HCT116 (cell line): ENCODE results near the gene TJP1. TPM values are rescaled to one million over a fixed set of nuclear protein-coding genes. Genes with fewer than 3 reads are reported as not detected.

Source experiments
- ATAC-seq: fragments of 200-7000 bp; cut with Tn5 transposase; 2 replicates; pipeline ENCODE4 v1.9.1; 2020; ENCODE audit warnings: mild to moderate bottlenecking, moderate library complexity
- BruUV-seq: library from RNA; stranded (reverse); fragments of 400-500 nt; replicated peaks from 2 replicates; lab custom pipeline; 2021; lab: Mats Ljungman, UMichigan
- CTCF ChIA-PET: fragments of 300-600 bp; sonication (Branson Sonifier 250); formaldehyde crosslinking; loops from one replicate; lab custom pipeline; 2021; ENCODE audit warnings: antibody characterized with exemption; lab: Charles Lee
- POLR2A ChIA-PET: fragments of 300-600, 350-600 bp; sonication (Branson Sonifier 250); formaldehyde crosslinking; loops from one replicate; lab custom pipeline; 2021; ENCODE audit warnings: antibody characterized with exemption; lab: Charles Lee
- RAD21 ChIA-PET, 2 experiments: fragments of 300-600 bp; sonication (Branson Sonifier 250); formaldehyde crosslinking; loops; one replicate each; lab custom pipeline; 2023; ENCODE audit warnings: low total read pairs in 2 of 2; ENCODE audit not compliant: uncharacterized antibody in 2 of 2, unreplicated experiment in 2 of 2, low non-redundant PET in 1 of 2; lab: Charles Lee
- DNase-seq: peaks from one replicate; pipeline ENCODE4 v3.0.0-alpha.2; 2010; ENCODE audit warnings: low read depth, low spot score
- H2AFZ ChIP-seq: fragments of 200-600 bp; shearing (Covaris generic), sonication (generic); 2 replicates; pipeline ENCODE4 v1.6.1; 2017; ENCODE audit warnings: low read depth, mixed run types, mixed read lengths, antibody characterized with exemption, low read length; ENCODE audit not compliant: poor library complexity, severe bottlenecking
- H3K27ac ChIP-seq: 2 replicates; pipeline ENCODE4 v1.5.1; 2012; ENCODE audit warnings: low read depth, low read length
- H3K27me3 ChIP-seq: fragments of 200-600 bp; sonication (generic); 2 replicates; pipeline ENCODE4 v1.6.1; 2016; ENCODE audit warnings: mixed run types, low read length, mixed read lengths; ENCODE audit not compliant: insufficient read depth
- H3K36me3 ChIP-seq, 2 experiments: fragments of 200-500 bp in 1 of 2; fragments of 200-600 bp in 1 of 2; sonication (Bioruptor generic) in 1 of 2; sonication (generic) in 1 of 2; 2 replicates each; pipeline versions ENCODE4 v1.5.1 to v1.6.1; 2014 to 2016; ENCODE audit warnings: low read length in 2 of 2, inconsistent platforms in 1 of 2, mixed read lengths in 1 of 2, mixed run types in 1 of 2; ENCODE audit not compliant: insufficient read depth in 2 of 2, control insufficient read depth in 1 of 2
- H3K4me1 ChIP-seq, 2 experiments: fragments of 200-600 bp in 1 of 2; sonication (generic) in 1 of 2; 2 replicates each; pipeline versions ENCODE4 v1.5.1 to v1.6.1; 2012 to 2017; ENCODE audit warnings: low read length in 2 of 2, inconsistent platforms in 1 of 2, mild to moderate bottlenecking in 1 of 2, mixed read lengths in 1 of 2, mixed run types in 1 of 2, moderate library complexity in 1 of 2; ENCODE audit not compliant: insufficient read depth in 2 of 2, control insufficient read depth in 1 of 2
- H3K4me2 ChIP-seq: fragments of 200-600 bp; sonication (generic); 2 replicates; pipeline ENCODE4 v1.6.1; 2017; ENCODE audit warnings: mixed run types, low read length, mixed read lengths
- H3K4me3 ChIP-seq, 2 experiments: fragments of 200-600 bp in 1 of 2; sonication (generic) in 1 of 2; replicated peaks in 1 of 2; 2 replicates each; pipeline ENCODE4 v1.5.1; 2011 to 2016; ENCODE audit warnings: low read length in 2 of 2, control low read depth in 1 of 2, low read depth in 1 of 2, mild to moderate bottlenecking in 1 of 2, mixed read lengths in 1 of 2, mixed run types in 1 of 2
- H3K79me2 ChIP-seq: fragments of 200-600 bp; sonication (generic); 2 replicates; pipeline ENCODE4 v1.6.1; 2017; ENCODE audit warnings: mild to moderate bottlenecking, mixed run types, low read length, moderate library complexity, mixed read lengths; ENCODE audit not compliant: insufficient read depth
- H3K9ac ChIP-seq: fragments of 200-600 bp; sonication (generic); 2 replicates; pipeline ENCODE4 v1.6.1; 2016; ENCODE audit warnings: low read length, mixed read lengths
- H3K9me2 ChIP-seq: fragments of 200-600 bp; sonication (generic), shearing (Covaris generic); 2 replicates; pipeline ENCODE4 v1.6.1; 2017; ENCODE audit warnings: mixed run types, mild to moderate bottlenecking, moderate library complexity; ENCODE audit not compliant: insufficient read depth
- H3K9me3 ChIP-seq, 2 experiments: fragments of 200-500 bp in 1 of 2; fragments of 200-600 bp in 1 of 2; sonication (Bioruptor generic) in 1 of 2; sonication (generic) in 1 of 2; 2 replicates each; pipeline ENCODE4 v1.6.1; 2014 to 2017; ENCODE audit warnings: low read length in 2 of 2, mixed read lengths in 2 of 2, inconsistent platforms in 1 of 2, low read depth in 1 of 2, mild to moderate bottlenecking in 1 of 2, mixed run types in 1 of 2, moderate library complexity in 1 of 2; ENCODE audit not compliant: control insufficient read depth in 1 of 2, insufficient read depth in 1 of 2
- H4K20me1 ChIP-seq: fragments of 200-600 bp; sonication (generic), shearing (Covaris generic); 2 replicates; pipeline ENCODE4 v1.6.1; 2017; ENCODE audit warnings: mixed run types, mild to moderate bottlenecking, moderate library complexity; ENCODE audit not compliant: insufficient read depth
- ATF3 ChIP-seq: IDR thresholded peaks from 2 replicates; pipeline ENCODE4 v1.6.1; 2012
- CEBPB ChIP-seq: IDR thresholded peaks from 2 replicates; pipeline ENCODE4 v1.6.1; 2012; ENCODE audit warnings: low read depth
- EGR1 ChIP-seq: IDR thresholded peaks from 2 replicates; pipeline ENCODE4 v1.6.1; 2012; ENCODE audit warnings: low read depth
- RAD21 ChIP-seq: IDR thresholded peaks from 2 replicates; pipeline ENCODE4 v1.6.1; 2012; ENCODE audit warnings: low read depth, mild to moderate bottlenecking
- REST ChIP-seq: IDR thresholded peaks from 2 replicates; pipeline ENCODE4 v1.6.1; 2012; ENCODE audit warnings: low read depth
- SRF ChIP-seq: IDR thresholded peaks from 2 replicates; pipeline ENCODE4 v1.6.1; 2012; ENCODE audit warnings: low read depth
- YY1 ChIP-seq: IDR thresholded peaks from 2 replicates; pipeline ENCODE4 v1.6.1; 2011; ENCODE audit warnings: low read length, low read depth, moderate library complexity, mild to moderate bottlenecking; ENCODE audit not compliant: insufficient replicate concordance; ENCODE audit errors: extremely low read depth
- ZBTB33 ChIP-seq: IDR thresholded peaks from 2 replicates; pipeline ENCODE4 v1.6.1; 2011; ENCODE audit warnings: mild to moderate bottlenecking, low read length, moderate library complexity; ENCODE audit not compliant: insufficient replicate concordance; ENCODE audit errors: extremely low read depth
- ZNF274 ChIP-seq: fragments of 200-500 bp; sonication (Bioruptor generic); IDR thresholded peaks from 2 replicates; pipeline ENCODE4 v1.6.1; 2014; ENCODE audit warnings: mild to moderate bottlenecking, low read depth, low read length, inconsistent platforms
- intact Hi-C: fragments of 100-400 bp; cut with micrococcal nuclease; formaldehyde crosslinking; loops from 2 replicates; pipeline ENCODE4 v1.10.0; 2022
- total RNA-seq: library from RNA; stranded (reverse); gene quantifications from one replicate; pipeline ENCODE4 v1.2.1, GENCODE V29; 2021; ENCODE audit not compliant: unreplicated experiment

TJP1 gene
- total RNA-seq, 1 experiment from 2014 or later = 83.6 TPM

GRCh38 chr15:29700296-29700695, 122.0 kb downstream of the TJP1 start (continued):
- TF ChIP-seq REST (no peak), YY1 (no peak)

- no TSS peak for BruUV-seq
- peaks cover 4 to 21% of the 10 kb centered on the region in 2 experiments; a peak in 2 of 4 replicates for H3K36me3 ChIP-seq
- CTCF ChIA-PET = no interaction called here
- no peak overlapping the region for H3K9ac ChIP-seq
- RAD21 ChIA-PET = no interaction called here
- POLR2A ChIA-PET = no interaction called here
- H3K4me1 ChIP-seq = peaks cover 10 to 28% of the 10 kb centered on the region in 2 experiments
- H3K79me2 ChIP-seq = no peaks in the 10 kb centered on the region
- H3K9me2 ChIP-seq = no peaks in the 10 kb centered on the region
- ATAC-seq (no peak), DNase-seq (no peak)
- H3K4me2 ChIP-seq = no peak overlapping the region
- H2AFZ ChIP-seq = no peak overlapping the region
- H3K27ac ChIP-seq = no peak overlapping the region
- intact Hi-C loops = loop anchor here (5.0 to 10.0 kb wide), 2 partner anchors 43 to 225 kb away; no protein-coding TSS in a partner anchor
- no peak for TF ChIP-seq ATF3
- TF ChIP-seq RAD21 = no peak
- TF ChIP-seq ZNF274 = no peak
- TF ChIP-seq ZBTB33 = no peak
- TF ChIP-seq CEBPB = no peak
- TF ChIP-seq SRF = no peak
- TF ChIP-seq EGR1 = no peak
- TF ChIP-seq, all 23 proteins: peak for 0
- H3K4me3 ChIP-seq = no peak overlapping the region
- no peaks in the 10 kb centered on the region for H3K9me3 ChIP-seq
- H3K27me3 ChIP-seq = no peaks in the 10 kb centered on the region
- no peaks in the 10 kb centered on the region for H4K20me1 ChIP-seq
Observed at GRCh38 chr15:29699791-29700190, 122.5 kb downstream of the TJP1 start.
